Measurements from ENCODE around the gene CYTH1. TPM values are rescaled to one million over a fixed set of nuclear protein-coding genes. Genes with fewer than 3 reads are reported as not detected.

The CYTH1 gene
- total and polyA plus RNA-seq, 4 donors, result 28.1 to 50.4 (median 42.4) TPM

- no peaks in the 10 kb centered on the region for H3K9me3 ChIP-seq (ENCODE audit: control insufficient read depth, insufficient read depth, low read length)
- 92% methylated on average over 26 of the region's 33 CpGs for whole genome bisulfite sequencing (ENCODE audit: insufficient coverage)
- peak in 2 of 6 donors; percentile 45 to 71 for DNase-seq (ENCODE audit: low read depth in 4 of 6, low spot score in 6 of 6)
- no peak overlapping the region for H3K27ac ChIP-seq (ENCODE audit: low read depth, low read length)
- H3K4me3 ChIP-seq (ENCODE audit: low read depth, low read length), result no peak overlapping the region
- H3K36me3 ChIP-seq (ENCODE audit: control insufficient read depth, insufficient read depth, low read length), result peaks cover 95% of the 10 kb centered on the region
- H3K27me3 ChIP-seq (ENCODE audit: control insufficient read depth, insufficient read depth, low read length), result no peaks in the 10 kb centered on the region
- H3K4me1 ChIP-seq (ENCODE audit: control insufficient read depth, insufficient read depth, low read length), result peaks cover 8% of the 10 kb centered on the region
Measured at GRCh38 chr17:78798695-78799559, 16.9 kb upstream of the CYTH1 start.

- peaks cover 95% of the 10 kb centered on the region for H3K36me3 ChIP-seq (ENCODE audit: control insufficient read depth, insufficient read depth, low read length)
- H3K27ac ChIP-seq (ENCODE audit: low read depth, low read length), result no peak overlapping the region
- no peak for DNase-seq (ENCODE audit: low read depth in 4 of 6, low spot score in 6 of 6)
Measured at GRCh38 chr17:78797691-78798585, 15.9 kb upstream of the CYTH1 start.

DNA sequence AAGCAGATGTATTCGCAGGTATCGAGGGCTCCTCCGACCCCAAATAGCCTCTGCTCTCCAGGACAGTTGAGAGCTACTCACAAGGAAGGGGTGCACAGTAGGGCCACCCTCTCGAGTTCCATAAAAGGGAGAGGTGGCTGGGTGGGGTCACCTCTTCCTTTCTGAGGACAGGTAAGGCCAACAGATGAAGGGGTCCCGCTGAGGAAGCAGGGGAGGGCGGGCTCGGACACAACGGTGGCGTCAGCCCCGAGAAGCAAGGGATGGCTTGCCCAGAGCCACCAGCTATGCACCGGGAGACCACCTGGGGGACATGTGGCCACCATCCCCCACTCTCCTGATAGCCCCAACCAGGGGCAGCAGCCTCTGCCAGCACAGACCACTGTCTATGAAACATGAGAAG is 15.1 kb upstream of the CYTH1 start:
- Histone ChIP-seq H3K27me3 (ENCODE audit: control insufficient read depth, insufficient read depth, low read length) (no peaks in the 10 kb centered on the region), H3K4me1 (ENCODE audit: control insufficient read depth, insufficient read depth, low read length) (peaks cover 8% of the 10 kb centered on the region), H3K9me3 (ENCODE audit: control insufficient read depth, insufficient read depth, low read length) (no peaks in the 10 kb centered on the region), H3K36me3 (ENCODE audit: control insufficient read depth, insufficient read depth, low read length) (peaks cover 93% of the 10 kb centered on the region), H3K4me3 (ENCODE audit: low read depth, low read length) (no peak overlapping the region), H3K27ac (ENCODE audit: low read depth, low read length) (no peak overlapping the region)
- no peak for DNase-seq (ENCODE audit: low read depth in 4 of 6, low spot score in 6 of 6)
- 91% methylated on average over 11 of the region's 11 CpGs for WGBS (ENCODE audit: insufficient coverage)

More at GRCh38 chr17:78797691-78798585, 15.9 kb upstream of the CYTH1 start:
- Histone ChIP-seq H3K4me1 (ENCODE audit: control insufficient read depth, insufficient read depth, low read length) (peaks cover 8% of the 10 kb centered on the region), H3K9me3 (ENCODE audit: control insufficient read depth, insufficient read depth, low read length) (no peaks in the 10 kb centered on the region), H3K27me3 (ENCODE audit: control insufficient read depth, insufficient read depth, low read length) (no peaks in the 10 kb centered on the region), H3K4me3 (ENCODE audit: low read depth, low read length) (no peak overlapping the region)
- WGBS (ENCODE audit: insufficient coverage), result 90% methylated on average over 27 of the region's 28 CpGs

DNA sequence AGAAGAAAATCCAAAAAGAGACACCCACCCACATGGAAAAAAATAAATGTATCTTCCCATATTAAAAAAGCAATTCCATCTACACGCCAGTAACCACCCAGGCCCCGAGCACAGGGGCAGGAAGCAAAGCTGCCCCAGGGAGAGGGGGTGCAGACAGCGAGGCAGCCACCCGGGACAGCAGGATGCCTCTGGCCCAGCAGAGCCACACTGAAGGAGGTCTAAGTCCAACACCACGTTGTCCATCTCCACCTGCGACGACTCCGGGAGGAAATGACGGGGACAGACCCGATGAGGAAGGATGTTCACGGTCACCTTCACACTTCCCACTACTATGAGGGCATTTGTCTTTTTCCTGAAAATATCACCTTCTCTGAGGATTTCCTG is 14.4 kb upstream of the CYTH1 start:
- Histone ChIP-seq H3K36me3 (ENCODE audit: control insufficient read depth, insufficient read depth, low read length) (peaks cover 92% of the 10 kb centered on the region), H3K27ac (ENCODE audit: low read depth, low read length) (no peak overlapping the region), H3K4me1 (ENCODE audit: control insufficient read depth, insufficient read depth, low read length) (peaks cover 10% of the 10 kb centered on the region), H3K27me3 (ENCODE audit: control insufficient read depth, insufficient read depth, low read length) (no peaks in the 10 kb centered on the region), H3K4me3 (ENCODE audit: low read depth, low read length) (no peak overlapping the region), H3K9me3 (ENCODE audit: control insufficient read depth, insufficient read depth, low read length) (no peaks in the 10 kb centered on the region)
- 96% methylated on average over 4 of the region's 11 CpGs for WGBS (ENCODE audit: insufficient coverage)
- DNase-seq (ENCODE audit: low read depth in 4 of 6, low spot score in 6 of 6), result no peak

- 78% methylated on average over 8 of the region's 14 CpGs for WGBS (ENCODE audit: insufficient coverage)
- H3K27ac ChIP-seq (ENCODE audit: low read depth, low read length), result no peak overlapping the region
- H3K4me3 ChIP-seq (ENCODE audit: low read depth, low read length), result no peak overlapping the region
- no peaks in the 10 kb centered on the region for H3K9me3 ChIP-seq (ENCODE audit: control insufficient read depth, insufficient read depth, low read length)
- DNase-seq (ENCODE audit: low read depth in 4 of 6, low spot score in 6 of 6), result no peak
- H3K4me1 ChIP-seq (ENCODE audit: control insufficient read depth, insufficient read depth, low read length), result peaks cover 15% of the 10 kb centered on the region
- peaks cover 88% of the 10 kb centered on the region for H3K36me3 ChIP-seq (ENCODE audit: control insufficient read depth, insufficient read depth, low read length)
- H3K27me3 ChIP-seq (ENCODE audit: control insufficient read depth, insufficient read depth, low read length), result no peaks in the 10 kb centered on the region
Measured at GRCh38 chr17:78795861-78796516, 13.9 kb upstream of the CYTH1 start.

GRCh38 chr17:78794864-78795640 is 13.0 kb upstream of the CYTH1 start:
- peaks cover 79% of the 10 kb centered on the region for H3K36me3 ChIP-seq (ENCODE audit: control insufficient read depth, insufficient read depth, low read length)
- 94% methylated on average over 18 of the region's 22 CpGs for WGBS (ENCODE audit: insufficient coverage)
- H3K4me1 ChIP-seq (ENCODE audit: control insufficient read depth, insufficient read depth, low read length), result peaks cover 17% of the 10 kb centered on the region
- no peaks in the 10 kb centered on the region for H3K27me3 ChIP-seq (ENCODE audit: control insufficient read depth, insufficient read depth, low read length)
- H3K9me3 ChIP-seq (ENCODE audit: control insufficient read depth, insufficient read depth, low read length), result no peaks in the 10 kb centered on the region
- H3K4me3 ChIP-seq (ENCODE audit: low read depth, low read length), result no peak overlapping the region
- no peak overlapping the region for H3K27ac ChIP-seq (ENCODE audit: low read depth, low read length)
- no peak for DNase-seq (ENCODE audit: low read depth in 4 of 6, low spot score in 6 of 6)

DNA sequence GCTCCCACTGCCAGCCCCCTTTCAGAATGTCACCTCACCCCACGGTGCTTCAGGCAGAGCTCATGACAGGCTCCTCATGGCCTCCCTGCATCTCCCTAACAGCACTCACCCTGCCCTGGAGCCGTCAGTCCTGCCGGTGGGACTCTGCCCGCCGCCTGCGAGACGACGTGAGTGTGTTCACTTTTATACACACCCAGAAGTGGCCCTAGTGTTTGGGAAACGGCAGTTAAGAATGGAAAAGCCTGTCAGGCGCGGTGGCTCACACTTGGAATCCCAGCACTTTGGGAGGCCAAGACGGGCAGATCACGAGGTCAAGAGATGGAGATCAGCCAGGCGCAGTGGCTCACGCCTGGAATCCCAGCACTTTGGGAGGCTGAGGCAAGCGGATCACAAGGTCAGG is 12.3 kb upstream of the CYTH1 start:
- Histone ChIP-seq H3K27ac (ENCODE audit: low read depth, low read length) (no peak overlapping the region), H3K4me1 (ENCODE audit: control insufficient read depth, insufficient read depth, low read length) (peaks cover 21% of the 10 kb centered on the region), H3K36me3 (ENCODE audit: control insufficient read depth, insufficient read depth, low read length) (peaks cover 76% of the 10 kb centered on the region), H3K9me3 (ENCODE audit: control insufficient read depth, insufficient read depth, low read length) (no peaks in the 10 kb centered on the region), H3K4me3 (ENCODE audit: low read depth, low read length) (no peak overlapping the region), H3K27me3 (ENCODE audit: control insufficient read depth, insufficient read depth, low read length) (no peaks in the 10 kb centered on the region)
- WGBS (ENCODE audit: insufficient coverage), result 91% methylated on average over 16 of the region's 16 CpGs
- DNase-seq (ENCODE audit: low read depth in 4 of 6, low spot score in 6 of 6), result no peak

GRCh38 chr17:78793968-78794367 is 11.9 kb upstream of the CYTH1 start:
- H3K36me3 ChIP-seq (ENCODE audit: control insufficient read depth, insufficient read depth, low read length), result peaks cover 72% of the 10 kb centered on the region
- H3K4me1 ChIP-seq (ENCODE audit: control insufficient read depth, insufficient read depth, low read length), result peaks cover 26% of the 10 kb centered on the region

GRCh38 chr17:78793415-78793814 is 11.3 kb upstream of the CYTH1 start:
- Histone ChIP-seq H3K4me3 (ENCODE audit: low read depth, low read length) (no peak overlapping the region), H3K27ac (ENCODE audit: low read depth, low read length) (no peak overlapping the region)

More at GRCh38 chr17:78793968-78794367, 11.9 kb upstream of the CYTH1 start:
- Histone ChIP-seq H3K4me3 (ENCODE audit: low read depth, low read length) (no peak overlapping the region), H3K27ac (ENCODE audit: low read depth, low read length) (no peak overlapping the region), H3K27me3 (ENCODE audit: control insufficient read depth, insufficient read depth, low read length) (no peaks in the 10 kb centered on the region), H3K9me3 (ENCODE audit: control insufficient read depth, insufficient read depth, low read length) (no peaks in the 10 kb centered on the region)
- DNase-seq (ENCODE audit: low read depth in 4 of 6, low spot score in 6 of 6), result no peak
- WGBS (ENCODE audit: insufficient coverage), result 81% methylated on average over 6 of the region's 6 CpGs

More at GRCh38 chr17:78793415-78793814, 11.3 kb upstream of the CYTH1 start:
- Histone ChIP-seq H3K27me3 (ENCODE audit: control insufficient read depth, insufficient read depth, low read length) (no peaks in the 10 kb centered on the region), H3K36me3 (ENCODE audit: control insufficient read depth, insufficient read depth, low read length) (peaks cover 68% of the 10 kb centered on the region), H3K4me1 (ENCODE audit: control insufficient read depth, insufficient read depth, low read length) (peaks cover 27% of the 10 kb centered on the region), H3K9me3 (ENCODE audit: control insufficient read depth, insufficient read depth, low read length) (no peaks in the 10 kb centered on the region)
- no peak for DNase-seq (ENCODE audit: low read depth in 4 of 6, low spot score in 6 of 6)
- 80% methylated on average over 10 of the region's 10 CpGs for WGBS (ENCODE audit: insufficient coverage)

Measured in spinal cord (tissue), 10 donors.